OCI-LY3 (cell line): ENCODE data around the gene GPRASP3.

Source experiments
- CTCF ChIP-seq: fragments of 200-600, 300-600 bp; sonication (generic); IDR thresholded peaks from 2 replicates; pipeline ENCODE4 v1.5.1; 2014; ENCODE audit warnings: antibody characterized with exemption, low read length, low read depth
- EZH2phosphoT487 ChIP-seq: fragments of 200-600 bp; shearing (Covaris generic); IDR thresholded peaks from 2 replicates; pipeline ENCODE4 v1.6.1; 2018; ENCODE audit warnings: antibody characterized with exemption, mixed run types, low read depth

- TF ChIP-seq CTCF (no peak), EZH2phosphoT487 (no peak)
Observed at GRCh38 chrX:102728646-102729045, 8.1 kb downstream of the GPRASP3 start.
